Fibroblast of the conjunctiva (primary cell): ENCODE measurements around the gene TATDN3.
"Not testable (repeated sequence)": the region's sequence is repeated elsewhere in the genome, so short reads cannot be mapped to it uniquely, and the experiment has no call there.

Experiments
- DNase-seq: peaks from one replicate; pipeline ENCODE4 v3.0.0-alpha.2; 2010; ENCODE audit warnings: low read depth

TATDN3 gene

DNA sequence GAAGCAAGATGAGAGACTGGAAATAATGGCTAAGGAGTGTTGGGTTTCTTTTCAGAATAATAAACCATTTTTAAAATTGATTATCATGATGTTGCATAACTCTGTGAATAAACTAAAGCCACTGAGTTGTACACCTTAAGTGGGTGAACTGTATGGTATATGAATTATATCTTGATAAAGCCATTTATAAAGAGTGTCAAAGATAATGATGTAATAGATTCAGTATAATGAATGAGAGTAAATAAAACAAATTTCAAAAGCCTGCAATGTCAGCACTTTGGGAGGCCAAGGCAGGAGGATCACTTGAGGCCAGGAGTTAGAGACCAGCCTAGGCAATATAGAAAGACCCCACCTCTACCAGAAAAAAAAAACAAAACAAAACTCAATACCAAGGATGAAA lies 16.5 kb upstream of the TATDN3 start:
- DNase-seq: no peak

DNA sequence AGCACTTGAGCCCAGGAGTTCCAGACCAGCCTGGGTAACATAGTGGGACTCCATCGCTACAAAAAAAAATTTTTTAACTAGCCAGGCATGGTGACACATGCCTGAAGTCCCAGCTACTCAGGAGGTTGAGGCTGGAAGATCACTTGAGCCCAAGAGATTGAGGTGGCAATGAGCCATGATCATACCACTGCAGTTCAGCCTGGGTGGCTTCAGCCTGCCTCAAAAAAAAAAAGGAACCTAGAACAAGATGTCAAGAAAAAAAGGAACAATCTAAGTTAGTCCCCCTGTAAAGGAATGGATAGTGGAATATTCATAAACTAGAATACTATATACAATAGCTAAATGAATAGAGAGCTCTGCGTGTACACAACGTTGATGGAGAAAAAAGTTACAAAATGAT lies 14.5 kb upstream of the TATDN3 start:
- DNase-seq: no peak

DNA sequence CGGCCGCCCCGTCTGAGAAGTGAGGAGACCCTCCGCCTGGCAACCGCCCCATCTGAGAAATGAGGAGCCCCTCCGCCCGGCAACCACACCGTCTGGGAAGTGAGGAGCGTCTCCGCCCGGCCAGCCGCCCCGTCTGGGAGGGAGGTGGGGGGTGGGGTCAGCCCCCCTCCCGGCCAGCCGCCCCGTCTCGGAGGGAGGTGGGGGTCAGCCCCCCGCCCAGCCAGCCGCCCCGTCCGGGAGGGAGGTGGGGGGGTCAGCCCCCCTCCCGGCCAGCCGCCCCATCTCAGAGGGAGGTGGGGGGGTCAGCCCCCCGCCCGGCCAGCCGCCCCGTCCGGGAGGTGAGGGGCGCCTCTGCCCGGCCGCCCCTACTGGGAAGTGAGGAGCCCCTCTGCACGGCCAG lies 12.6 kb upstream of the TATDN3 start:
- not testable (repeated sequence) for DNase-seq

DNA sequence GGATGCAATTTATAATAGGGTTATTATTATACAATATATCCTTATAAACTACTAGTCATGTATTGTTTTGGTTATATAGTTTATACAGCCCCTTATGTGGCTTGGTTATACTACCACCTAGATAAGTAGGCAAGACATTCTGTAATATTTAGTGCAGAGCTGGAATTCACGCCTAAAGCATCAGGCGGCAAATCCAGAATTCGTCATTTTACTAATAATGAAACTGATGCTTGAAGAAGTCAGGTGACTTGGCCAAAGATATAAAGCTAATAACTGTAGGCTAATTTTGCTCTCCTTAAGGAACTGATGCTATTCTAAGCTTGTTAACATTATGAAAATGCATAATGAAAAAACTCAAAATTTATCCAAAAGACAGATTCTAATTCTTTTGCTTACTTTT lies 10.9 kb upstream of the TATDN3 start:
- no peak for DNase-seq

DNA sequence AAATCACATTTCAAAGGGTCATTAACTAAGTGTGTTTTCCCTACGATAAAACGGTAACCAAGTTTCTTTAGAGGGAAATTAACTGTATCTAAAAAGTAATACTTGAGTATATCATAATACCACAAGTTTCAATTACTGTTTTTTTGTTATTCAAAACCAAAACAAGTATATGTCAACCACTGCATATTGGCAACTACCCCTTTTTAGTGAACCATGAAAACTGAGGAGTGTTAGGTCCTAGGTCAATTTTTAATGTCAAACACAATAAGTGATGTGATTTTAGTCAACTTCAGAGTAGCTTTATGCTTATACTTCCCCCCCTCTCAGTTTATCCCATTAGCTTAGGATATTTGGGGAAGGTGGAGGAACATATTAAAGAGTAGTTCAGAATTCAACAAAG lies 10.5 kb upstream of the TATDN3 start:
- no peak for DNase-seq

DNA sequence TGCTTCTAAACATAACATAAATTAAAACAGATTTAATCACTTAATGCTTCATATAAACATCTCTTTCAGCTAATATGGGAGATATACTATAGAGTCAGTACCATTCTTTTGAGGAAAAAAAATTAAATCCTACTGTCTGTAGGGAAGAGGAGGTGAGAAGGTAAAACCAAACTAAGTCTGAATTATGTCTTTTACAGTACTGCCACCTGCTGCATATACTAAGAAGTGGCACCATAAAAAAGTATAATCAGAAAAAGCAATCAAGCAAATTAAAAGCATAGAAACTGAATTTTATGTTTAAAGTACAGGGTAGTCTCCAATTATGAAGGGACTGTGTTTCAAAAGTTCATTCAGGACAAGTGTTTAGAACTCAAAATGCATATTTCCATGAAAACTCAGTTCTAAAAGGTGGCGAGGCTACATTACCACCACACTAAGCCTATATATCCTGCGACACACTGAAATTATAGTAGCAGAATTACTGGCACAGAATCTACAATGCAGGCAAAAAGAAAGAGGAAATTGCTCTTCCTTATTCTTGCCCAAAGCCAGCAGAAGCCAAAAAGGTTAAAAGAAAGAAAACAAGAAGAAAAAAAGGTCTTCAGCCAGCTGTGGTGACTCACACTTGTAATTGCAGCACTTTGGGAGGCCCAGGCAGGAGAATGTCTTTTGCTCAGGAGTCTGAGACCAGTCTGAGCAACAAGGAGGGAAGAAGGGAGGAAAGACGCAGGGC lies 9.1 kb upstream of the TATDN3 start:
- DNase-seq: peak; percentile 18

DNA sequence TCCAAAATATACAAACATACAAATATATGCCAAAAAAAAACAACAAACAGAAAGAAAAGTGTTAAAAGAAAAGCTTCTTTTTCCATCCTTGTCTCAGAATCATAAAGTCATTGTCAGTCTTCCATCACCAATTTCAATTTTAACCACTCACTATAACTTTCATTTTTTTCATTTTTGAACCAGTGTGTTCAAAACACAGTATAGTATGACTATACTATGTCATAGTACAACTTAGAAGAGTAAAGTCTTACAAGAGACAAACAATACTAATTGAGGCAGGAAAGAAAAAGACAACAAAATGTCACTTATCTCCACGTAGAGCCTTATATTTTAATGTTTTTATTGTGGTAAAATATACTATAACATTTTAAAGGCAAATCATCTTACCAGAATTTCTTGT lies 7.7 kb upstream of the TATDN3 start:
- no peak for DNase-seq

DNA sequence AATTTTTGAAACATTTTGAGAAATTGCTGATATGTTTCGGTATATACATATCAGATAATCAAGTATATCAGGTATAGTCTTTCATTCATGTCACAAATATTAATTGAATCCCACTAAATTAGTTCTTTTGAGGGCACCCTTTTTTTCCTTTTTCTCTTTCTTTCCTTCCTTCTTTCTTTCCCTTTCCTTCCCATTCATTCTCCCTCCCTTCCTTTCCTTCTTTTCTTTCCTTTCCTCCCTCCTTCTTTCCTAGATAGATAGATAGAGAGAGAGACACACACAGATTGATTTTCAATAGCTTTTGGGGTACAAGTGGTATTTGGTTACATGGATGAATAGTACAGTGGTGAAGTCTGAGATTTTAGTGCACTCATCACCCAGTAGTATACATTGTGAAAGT lies 5.8 kb upstream of the TATDN3 start:
- DNase-seq: no peak

DNA sequence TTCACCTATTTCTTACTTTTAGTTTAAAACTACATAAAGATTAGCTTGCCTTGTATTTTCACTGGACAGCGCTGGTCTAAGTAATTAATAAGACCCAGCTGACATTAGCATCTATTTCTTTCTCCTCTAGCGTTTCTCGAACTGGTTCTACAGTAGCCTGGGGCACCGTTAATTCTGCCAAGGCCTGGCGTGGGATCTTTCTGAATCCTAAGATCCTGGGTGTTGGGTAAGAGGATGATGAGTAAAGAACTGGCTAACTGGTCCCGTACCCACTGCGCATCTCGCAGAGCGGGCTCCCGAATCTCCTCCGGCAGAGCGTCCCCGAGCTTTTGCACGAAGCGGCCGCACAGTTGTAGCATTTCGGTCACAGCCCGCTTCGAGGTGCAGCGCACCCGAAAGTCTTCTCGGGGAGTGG lies 426 bp upstream of the TATDN3 start:
- DNase-seq: peak; percentile 29

DNA sequence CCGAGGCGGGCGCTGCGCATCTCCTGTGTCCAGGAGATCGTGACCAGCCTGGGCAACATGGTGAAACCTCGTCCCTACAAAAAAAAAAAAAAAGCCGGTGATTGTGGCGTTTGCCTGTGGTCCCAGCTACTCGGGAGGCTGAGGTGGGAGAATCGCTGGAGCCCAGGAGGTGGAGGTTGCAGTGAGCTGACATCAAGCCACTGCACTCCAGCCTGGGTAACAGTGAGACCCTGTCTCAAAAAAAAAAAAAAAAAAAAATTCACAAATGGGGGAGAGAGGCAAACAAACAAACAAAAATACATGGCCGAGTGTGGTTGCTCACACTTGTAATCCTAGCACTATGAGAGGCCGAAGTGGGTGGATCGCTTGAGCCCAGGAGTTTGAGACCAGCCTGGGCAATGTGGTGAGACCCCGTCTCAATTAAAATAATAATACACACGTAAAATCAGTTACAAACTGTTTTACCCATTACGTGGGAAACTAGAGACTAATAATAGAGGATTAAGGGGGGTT lies 758 bp downstream of the TATDN3 start:
- DNase-seq: no peak

DNA sequence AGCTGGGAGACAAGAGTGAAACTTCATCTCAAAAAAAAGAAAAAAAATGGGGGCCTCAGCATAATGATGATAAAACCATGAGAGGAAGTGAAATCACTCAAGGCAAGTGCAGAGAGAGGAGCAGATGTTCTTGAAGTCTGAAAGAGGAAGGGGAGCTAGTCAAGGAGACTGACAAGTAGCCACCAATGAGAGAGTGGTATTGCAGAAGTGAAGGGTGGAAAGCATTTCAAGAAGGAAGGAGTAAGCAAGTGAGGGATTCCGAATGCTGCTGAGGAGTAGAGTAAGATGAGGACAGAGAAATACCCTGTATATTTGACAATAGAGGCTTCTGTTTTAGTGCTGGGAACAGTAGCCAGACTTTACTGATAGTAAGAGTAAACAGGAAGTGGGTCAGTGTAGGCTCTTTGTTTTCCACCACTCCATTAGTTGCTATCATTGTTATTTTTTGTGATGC lies 2.9 kb downstream of the TATDN3 start:
- DNase-seq: no peak

DNA sequence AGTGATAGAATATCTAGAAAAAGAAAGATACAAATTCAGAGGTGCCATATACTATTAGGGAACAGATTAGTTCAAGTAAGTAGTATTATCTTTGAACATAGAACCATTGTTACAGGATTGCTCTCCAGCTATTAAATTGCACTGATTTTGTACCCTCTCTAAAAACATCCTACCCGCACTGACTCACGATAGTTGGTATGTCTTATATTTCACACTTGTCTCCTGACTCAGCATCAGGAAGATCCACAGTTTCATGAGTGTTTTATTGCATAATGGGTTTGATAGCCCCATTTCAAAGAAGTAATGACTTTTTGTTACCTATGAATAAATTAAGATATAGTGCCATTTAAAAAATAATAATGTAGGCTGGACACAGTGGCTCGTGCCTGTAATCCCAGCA lies 6.0 kb downstream of the TATDN3 start:
- DNase-seq: no peak

DNA sequence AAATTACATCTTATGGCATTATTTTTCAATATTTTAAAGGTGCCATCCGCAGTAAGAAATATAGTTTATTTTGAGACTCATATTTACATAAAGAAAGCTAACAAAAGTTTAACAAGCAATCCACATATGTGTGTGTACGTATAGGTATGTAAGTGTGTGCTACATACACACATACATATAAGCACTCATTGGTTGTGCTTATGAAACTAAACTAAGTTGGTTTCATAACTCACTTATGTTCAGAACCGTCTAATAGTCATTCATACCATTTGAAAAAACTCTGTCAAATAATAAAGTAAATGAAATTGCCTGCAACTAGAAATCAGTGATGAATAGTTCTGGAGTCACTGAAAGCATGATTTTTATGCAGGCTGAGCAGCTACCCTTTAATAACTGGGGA lies 14.1 kb downstream of the TATDN3 start:
- no peak for DNase-seq

DNA sequence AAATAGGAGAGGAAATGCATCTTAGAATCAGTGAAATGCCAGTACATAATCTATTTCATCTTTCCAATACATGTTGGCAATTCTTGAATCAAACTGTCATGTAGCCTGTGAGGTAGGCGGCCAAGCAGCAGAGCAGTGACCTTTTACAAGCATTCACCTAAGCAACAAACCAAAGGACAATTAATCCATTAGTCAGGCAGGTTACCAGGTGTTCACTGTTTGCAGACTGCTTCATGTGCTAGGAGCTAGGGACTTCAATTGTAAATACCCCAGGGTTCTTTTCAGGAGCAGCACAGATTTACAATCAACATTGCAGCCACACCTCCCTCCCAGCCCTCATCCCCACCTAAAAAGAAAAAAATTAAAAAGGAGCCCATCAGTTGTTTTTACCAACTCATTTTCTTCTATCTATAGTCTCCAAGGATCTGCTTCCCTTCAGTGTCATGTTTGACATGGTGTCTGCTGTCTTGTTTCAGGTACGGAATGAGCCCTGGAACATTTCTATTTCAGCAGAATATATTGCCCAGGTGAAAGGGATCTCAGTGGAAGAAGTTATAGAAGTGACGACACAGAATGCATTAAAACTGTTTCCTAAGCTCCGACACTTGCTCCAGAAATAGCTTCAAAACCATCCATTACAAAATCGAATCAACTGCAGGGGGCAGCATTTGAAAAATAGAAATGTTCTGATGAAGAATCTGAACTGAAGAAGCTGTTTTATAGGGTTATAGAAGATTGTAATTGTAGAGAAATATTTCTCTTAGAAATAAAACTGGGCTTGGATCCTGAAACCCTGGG lies 23.0 kb downstream of the TATDN3 start:
- no peak for DNase-seq

DNA sequence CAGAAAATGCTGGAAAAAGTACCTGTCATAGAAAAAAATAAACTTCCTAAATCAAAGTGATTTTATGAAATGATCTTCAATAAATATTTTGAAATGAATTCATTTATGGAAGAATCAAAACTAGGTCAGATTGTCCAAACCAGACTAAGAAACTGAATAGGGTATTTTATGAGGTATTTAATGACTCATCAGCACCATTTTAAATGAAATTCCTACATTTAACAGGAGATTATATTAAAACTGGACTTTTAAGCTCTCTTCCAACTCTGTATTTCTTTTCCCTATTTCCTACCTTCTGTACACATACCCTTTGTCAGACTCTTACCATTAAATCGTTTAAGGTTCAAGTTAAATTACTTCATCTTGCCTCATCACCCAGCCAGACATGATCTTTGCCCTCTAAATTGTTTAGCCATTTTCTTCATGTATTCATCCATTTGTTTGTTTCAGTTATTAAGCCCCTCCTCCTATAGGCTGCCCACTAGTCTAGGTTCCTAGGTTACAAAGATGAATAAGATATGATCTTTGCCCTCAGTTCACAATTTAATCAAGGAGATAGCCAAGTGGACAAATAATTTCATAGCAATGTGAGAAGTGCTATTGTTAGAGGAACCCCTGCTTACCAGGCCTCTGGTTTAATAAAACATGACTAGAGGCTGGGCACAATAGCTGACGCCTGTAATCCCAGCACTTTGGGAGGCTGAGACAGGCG lies 25.0 kb downstream of the TATDN3 start:
- DNase-seq: no peak

DNA sequence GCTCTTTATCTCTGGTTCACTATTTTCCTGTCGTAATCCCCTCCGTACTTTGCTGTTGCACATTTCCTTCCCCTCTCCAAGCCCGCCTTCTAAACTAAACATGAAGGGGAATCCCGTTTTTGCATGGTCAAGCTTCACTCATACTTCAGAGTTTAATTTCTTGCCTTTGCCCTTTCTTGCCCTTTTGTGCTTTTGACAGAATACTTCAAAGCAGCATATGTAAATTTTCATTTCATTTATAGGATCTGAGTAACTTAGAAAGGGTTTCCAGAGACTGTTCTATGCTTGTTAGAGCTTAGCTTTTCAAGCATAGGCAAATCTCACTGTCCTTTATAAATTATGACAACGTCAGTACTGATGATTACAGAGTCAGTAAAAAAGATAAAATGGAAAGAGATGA lies 28.0 kb downstream of the TATDN3 start:
- DNase-seq: no peak

DNA sequence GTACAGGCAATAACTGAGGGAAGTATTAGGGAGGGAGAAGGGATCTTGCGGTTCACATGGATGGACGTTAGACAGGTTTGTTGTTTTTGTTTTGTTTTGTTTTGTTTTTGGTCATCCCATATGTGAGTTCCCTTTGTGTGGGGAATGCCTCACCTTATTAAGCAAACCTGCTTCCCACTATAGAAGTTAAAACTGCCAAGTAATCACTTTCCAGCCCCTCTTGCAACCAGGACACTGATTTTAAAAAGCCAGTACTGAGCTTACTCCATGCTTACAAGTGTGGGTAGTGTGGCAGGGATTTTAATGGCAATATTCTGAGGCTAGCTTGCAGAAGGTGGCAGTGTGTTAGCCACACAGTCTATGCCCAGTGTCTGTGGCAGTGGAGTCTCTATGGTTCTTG lies 29.3 kb downstream of the TATDN3 start:
- DNase-seq: no peak

DNA sequence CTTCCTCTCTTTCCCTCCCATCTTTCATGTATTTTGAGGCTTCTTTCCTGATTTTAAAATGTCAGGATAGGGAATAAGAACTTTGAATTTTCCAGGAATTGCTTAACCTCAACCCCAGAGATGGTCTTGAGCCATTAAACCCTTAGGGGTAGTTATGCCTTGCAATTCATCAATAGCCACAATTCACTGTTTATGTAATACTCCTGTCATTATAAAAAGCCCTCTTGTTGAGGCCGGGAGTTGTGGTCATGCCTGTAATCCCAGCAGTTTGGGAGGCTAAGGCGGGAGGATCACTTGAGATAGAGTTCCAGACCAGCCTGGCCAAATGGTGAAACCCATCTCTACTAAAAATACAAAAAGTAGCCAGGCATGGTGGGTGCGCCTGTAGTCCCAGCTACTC lies 31.3 kb downstream of the TATDN3 start:
- DNase-seq: no peak

DNA sequence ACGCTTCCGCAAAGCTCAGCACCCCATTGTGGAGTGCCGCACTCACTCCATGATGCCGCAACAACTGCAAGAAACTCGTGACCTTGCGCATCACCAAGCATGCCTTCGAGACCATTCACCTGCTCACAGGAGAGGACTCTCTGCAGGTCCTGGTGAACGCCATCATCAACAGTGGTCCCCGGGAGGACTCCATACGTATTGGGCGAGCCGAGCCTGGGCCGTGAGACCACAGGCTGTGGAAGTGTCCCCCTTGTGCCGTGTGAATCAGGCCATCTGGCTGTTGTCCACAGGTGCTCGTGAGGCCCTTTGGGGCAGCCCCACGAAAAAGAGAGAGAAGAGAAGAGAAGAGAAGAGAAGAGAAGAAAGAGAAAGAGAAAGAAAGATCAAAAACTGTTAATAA lies 32.5 kb downstream of the TATDN3 start:
- DNase-seq: no peak

DNA sequence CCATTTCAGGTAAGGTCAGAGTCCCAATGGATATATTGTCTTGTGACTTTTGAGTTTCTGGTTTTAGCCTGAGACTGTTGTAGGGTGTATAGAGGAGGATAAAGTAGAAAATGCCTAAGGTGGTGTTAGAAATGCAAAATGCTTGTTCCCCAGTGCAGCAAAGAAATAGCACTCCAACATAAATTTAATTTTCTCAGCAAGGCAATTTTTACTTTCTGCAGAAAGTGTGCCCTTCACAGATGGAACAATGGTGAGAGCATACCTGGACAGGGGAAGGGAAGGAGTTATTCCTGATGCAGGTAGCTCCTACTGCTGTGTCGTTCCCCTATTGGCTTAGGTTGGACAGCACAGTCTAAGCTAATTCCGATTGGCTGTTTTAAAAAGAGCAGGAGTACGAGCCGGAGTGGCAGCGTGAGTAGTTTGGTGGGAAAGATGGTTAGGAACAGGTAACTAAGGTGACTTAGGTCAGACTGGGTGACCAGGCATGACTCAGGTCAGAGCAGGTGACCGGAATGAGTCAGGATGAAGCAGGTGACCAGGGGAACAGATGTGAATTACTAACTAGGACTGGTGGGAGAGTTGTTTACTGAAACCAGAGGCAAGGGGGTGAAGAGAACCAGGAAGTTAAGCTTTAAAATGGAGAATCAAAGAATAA lies 34.2 kb downstream of the TATDN3 start:
- DNase-seq: no peak

DNA sequence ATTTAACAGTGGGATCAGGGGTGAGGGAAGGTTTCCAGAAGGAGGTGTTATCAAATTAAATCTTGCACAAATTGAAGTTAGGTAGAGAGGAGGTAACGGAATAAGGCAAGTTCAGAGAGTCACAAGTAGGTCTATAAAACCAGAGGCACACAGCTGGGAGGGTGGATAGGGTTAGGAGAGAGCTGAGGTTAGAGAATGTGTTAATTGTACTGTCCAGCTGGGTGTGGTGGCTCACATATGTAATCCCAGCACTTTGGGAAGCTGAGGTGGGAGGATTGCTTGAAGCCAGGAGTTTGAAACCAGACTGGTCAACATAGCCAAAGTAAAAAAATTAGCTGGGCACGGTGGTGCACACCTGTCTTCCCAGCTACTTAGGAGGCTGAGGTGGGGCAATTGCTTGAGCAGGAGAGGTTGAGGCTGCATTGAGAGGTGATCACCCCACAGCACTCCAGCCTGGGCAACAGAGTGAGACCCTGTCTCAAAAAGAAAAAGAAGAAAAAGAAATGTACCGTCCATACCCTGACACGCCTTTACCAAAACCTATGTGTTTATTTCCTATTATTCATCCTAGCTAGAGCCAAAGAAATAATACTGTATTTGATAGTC lies 35.6 kb downstream of the TATDN3 start:
- no peak for DNase-seq

DNA sequence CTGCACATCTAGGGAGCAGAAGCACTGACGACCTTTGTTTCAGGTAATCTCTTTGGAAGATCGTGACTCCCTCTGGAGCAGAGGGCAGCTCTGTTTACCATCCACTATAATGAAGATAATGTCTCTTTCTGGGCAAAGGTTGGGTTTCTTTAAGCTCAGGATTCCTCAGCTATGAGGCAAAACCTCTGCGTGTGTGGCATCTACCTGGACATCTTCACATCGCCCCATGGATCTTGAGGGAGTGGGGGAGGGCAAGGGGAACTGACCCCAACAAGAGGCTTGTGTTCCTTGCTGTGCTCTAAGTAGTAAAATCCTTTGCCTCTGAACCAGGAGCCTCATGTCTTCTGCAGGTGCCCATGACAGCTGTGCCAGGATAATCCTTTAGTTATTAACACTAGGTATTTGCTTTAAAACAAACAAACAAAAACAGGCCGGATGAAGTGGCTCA lies 36.2 kb downstream of the TATDN3 start:
- DNase-seq: no peak
